Measurements from ENCODE around the gene RXRG. TPM values are rescaled to one million over a fixed set of nuclear protein-coding genes. Genes with fewer than 3 reads are reported as not detected.

RXRG gene
- total and polyA plus RNA-seq, 9 of the 15 experiments (the other 6 are each of a cell fraction or from before 2014, with no cell fraction given), result not detected

GRCh38 chr1:165449131-165449530, 4.2 kb upstream of the RXRG start:
- intact Hi-C loops (cut with micrococcal nuclease), result no loop called here
- no peaks in the 10 kb centered on the region for H4K20me1 ChIP-seq (replicated peaks; ENCODE audit: control insufficient read depth, insufficient read depth, low read length)
- no peak overlapping the region for H3K27ac ChIP-seq (ENCODE audit: extremely low read depth, low read depth, low read length)
- H3K4me2 ChIP-seq (ENCODE audit: insufficient read depth, low read length), result no peak overlapping the region
- POLR2A ChIA-PET, result interaction anchor here (1.0 kb wide), 1 partner anchor 24 kb away, joined by 4 read pairs; no protein-coding TSS in a partner anchor
- H3K9ac ChIP-seq (ENCODE audit: insufficient read depth in 1 of 2, low read depth in 2 of 2, low read length in 2 of 2), result no peak overlapping the region
- in situ Hi-C loops (cut with MboI), result no loop called here
- 0% methylated on average over 1 of the region's 1 CpG for WGBS (ENCODE audit: insufficient coverage, low coverage, missing lambda C conversion rate)
- H3K9me3 ChIP-seq (replicated peaks; ENCODE audit: control insufficient read depth, insufficient read depth, low read depth, low read length), result no peaks in the 10 kb centered on the region
- CTCF ChIA-PET (ENCODE audit: low intra/inter-chr PET ratio), result no interaction called here
- TF ChIP-seq E2F6 (IDR thresholded peaks at IDR 0.05; ENCODE audit: borderline replicate concordance in 1 of 2, extremely low read depth in 1 of 2, insufficient read depth in 1 of 2, insufficient read length in 1 of 2, low read depth in 1 of 2, low read length in 1 of 2, poor library complexity in 1 of 2, severe bottlenecking in 1 of 2) (no peak), BMI1 (IDR thresholded peaks at IDR 0.05; ENCODE audit: low read length) (no peak), ZNF263 (CRISPR knock-in tag; IDR thresholded peaks at IDR 0.05; ENCODE audit: borderline replicate concordance) (no peak), TCF7L2 (IDR thresholded peaks at IDR 0.05; ENCODE audit: low read depth, low read length) (no peak), RBBP5 (IDR thresholded peaks at IDR 0.05; ENCODE audit: borderline replicate concordance, insufficient read depth, low read length, poor library complexity, severe bottlenecking) (no peak), ZNF41 (CRISPR knock-in tag; conservative IDR thresholded peaks at IDR 0.05) (no peak), MAFK (IDR thresholded peaks at IDR 0.05; ENCODE audit: low read length) (no peak), SAP30 (IDR thresholded peaks at IDR 0.05; ENCODE audit: borderline replicate concordance, insufficient read depth, low read depth, low read length, poor library complexity, severe bottlenecking) (no peak), LCOR (CRISPR knock-in tag; IDR thresholded peaks at IDR 0.05) (no peak), NCOA2 (IDR thresholded peaks at IDR 0.05; ENCODE audit: partially characterized antibody in 2 of 2) (no peak), TRIM28 (IDR thresholded peaks at IDR 0.05) (no peak), SMAD4 (CRISPR knock-in tag; conservative IDR thresholded peaks at IDR 0.05) (no peak), THRAP3 (IDR thresholded peaks at IDR 0.05; ENCODE audit: borderline replicate concordance) (no peak), FOXK1 (CRISPR knock-in tag; IDR thresholded peaks at IDR 0.05; ENCODE audit: borderline replicate concordance) (no peak), TAF7 (tag; IDR thresholded peaks at IDR 0.05) (no peak), CAMTA2 (CRISPR knock-in tag; conservative IDR thresholded peaks at IDR 0.05) (no peak), CEBPG (CRISPR knock-in tag; IDR thresholded peaks at IDR 0.05) (no peak), CEBPG (tag; conservative IDR thresholded peaks at IDR 0.05 in 1 of 2, IDR thresholded peaks at IDR 0.05 in 1 of 2) (no peak), ZNF408 (CRISPR knock-in tag; IDR thresholded peaks at IDR 0.05; ENCODE audit: low read depth) (no peak)
- TF ChIP-seq, protein P1, sequence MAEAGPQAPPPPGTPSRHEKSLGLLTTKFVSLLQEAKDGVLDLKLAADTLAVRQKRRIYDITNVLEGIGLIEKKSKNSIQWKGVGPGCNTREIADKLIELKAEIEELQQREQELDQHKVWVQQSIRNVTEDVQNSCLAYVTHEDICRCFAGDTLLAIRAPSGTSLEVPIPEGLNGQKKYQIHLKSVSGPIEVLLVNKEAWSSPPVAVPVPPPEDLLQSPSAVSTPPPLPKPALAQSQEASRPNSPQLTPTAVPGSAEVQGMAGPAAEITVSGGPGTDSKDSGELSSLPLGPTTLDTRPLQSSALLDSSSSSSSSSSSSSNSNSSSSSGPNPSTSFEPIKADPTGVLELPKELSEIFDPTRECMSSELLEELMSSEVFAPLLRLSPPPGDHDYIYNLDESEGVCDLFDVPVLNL (CRISPR knock-in tag; IDR thresholded peaks at IDR 0.05; ENCODE audit: low read depth), result no peak
- TF ChIP-seq, protein P2, sequence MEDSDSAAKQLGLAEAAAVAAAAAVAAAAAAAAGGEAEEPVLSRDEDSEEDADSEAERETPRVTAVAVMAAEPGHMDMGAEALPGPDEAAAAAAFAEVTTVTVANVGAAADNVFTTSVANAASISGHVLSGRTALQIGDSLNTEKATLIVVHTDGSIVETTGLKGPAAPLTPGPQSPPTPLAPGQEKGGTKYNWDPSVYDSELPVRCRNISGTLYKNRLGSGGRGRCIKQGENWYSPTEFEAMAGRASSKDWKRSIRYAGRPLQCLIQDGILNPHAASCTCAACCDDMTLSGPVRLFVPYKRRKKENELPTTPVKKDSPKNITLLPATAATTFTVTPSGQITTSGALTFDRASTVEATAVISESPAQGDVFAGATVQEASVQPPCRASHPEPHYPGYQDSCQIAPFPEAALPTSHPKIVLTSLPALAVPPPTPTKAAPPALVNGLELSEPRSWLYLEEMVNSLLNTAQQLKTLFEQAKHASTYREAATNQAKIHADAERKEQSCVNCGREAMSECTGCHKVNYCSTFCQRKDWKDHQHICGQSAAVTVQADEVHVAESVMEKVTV (CRISPR knock-in tag; IDR thresholded peaks at IDR 0.05), result no peak
- no peaks in the 10 kb centered on the region for H3K9me1 ChIP-seq (ENCODE audit: control insufficient read depth, insufficient read depth, low read length)
- no peaks in the 10 kb centered on the region for H3K79me2 ChIP-seq (ENCODE audit: control insufficient read depth, insufficient read depth, low read length)
- H3K27me3 ChIP-seq (ENCODE audit: control insufficient read depth in 2 of 2, insufficient read depth in 2 of 2, low read length in 2 of 2), result peaks cover 18 to 20% of the 10 kb centered on the region in 2 experiments
- DNase-seq (ENCODE audit: extremely low read depth in 1 of 4, low spot score in 3 of 4), result no peak
- FAIRE-seq, result no peak
- BruUV-seq (replicated peaks), result no TSS peak
- H3K4me1 ChIP-seq (replicated peaks in 1 of 2; ENCODE audit: control insufficient read depth in 2 of 2, insufficient read depth in 2 of 2, low read length in 2 of 2), result peaks cover 0 to 4% of the 10 kb centered on the region in 2 experiments; a peak in 1 of 5 replicates
- no peak overlapping the region for H2AFZ ChIP-seq (ENCODE audit: low read depth, low read length)
- H3K36me3 ChIP-seq (ENCODE audit: control insufficient read depth, insufficient read depth, low read length), result no peaks in the 10 kb centered on the region
- ATAC-seq, result no peak
- no peak overlapping the region for H3K4me3 ChIP-seq
